Mesenteric fat pad (tissue), 1 donor: ENCODE data around the gene KLHL41. TPM values are rescaled to one million over a fixed set of nuclear protein-coding genes. Genes with fewer than 3 reads are reported as not detected.

Experiments
- DNase-seq: peaks from one replicate; pipeline ENCODE4 v3.0.0-alpha.2; 2020; ENCODE audit warnings: low spot score
- long read RNA-seq: library from polyadenylated mRNA; unstranded; transcript quantifications from one replicate; pipeline ENCODE4 v2.0.0, GENCODE V29; 2020
- total RNA-seq: library from RNA; stranded (reverse); fragmentation: NEBNext Ultra II Directional; extraction: Animal tissue kit (Norgen Biotek cat#: 25700); gene quantifications from one replicate; pipeline ENCODE4 v1.2.1, GENCODE V29; 2021
- donor health status: DM: yes; HTN: yes; CAD: no.

Gene KLHL41
- total RNA-seq: 0.55 TPM
- long read RNA-seq: 0 reads

- no peak for DNase-seq
Observed at GRCh38 chr2:169509298-169509885, at the start of gene KLHL41. Gene KLHL41, plus strand, starts transcription at chr2:169509702. Its CDS starts 77 bp downstream, at chr2:169509779.

DNA sequence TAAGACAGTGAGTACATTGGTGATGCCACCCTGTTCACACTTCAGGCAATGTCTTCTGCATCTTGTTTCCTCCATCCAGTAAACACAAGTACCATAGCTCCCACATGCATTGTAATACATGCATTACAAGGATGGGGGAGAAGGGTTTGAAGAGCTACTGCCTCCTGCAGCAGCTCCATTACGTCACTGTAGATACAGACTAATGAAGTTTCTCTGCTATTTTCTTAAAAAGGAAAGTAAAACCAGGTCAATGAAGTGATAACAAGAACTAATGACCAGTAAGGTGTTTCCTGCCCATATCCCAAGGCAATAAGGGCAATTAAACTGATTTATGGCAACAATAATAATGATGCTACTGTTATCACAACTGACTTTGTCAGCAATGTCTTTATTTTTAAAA lies 48.4 kb upstream of the KLHL41 start:
- no peak for DNase-seq

- no peak for DNase-seq
Observed at GRCh38 chr2:169462896-169463695, 46.4 kb upstream of the KLHL41 start.

- no peak for DNase-seq
Observed at GRCh38 chr2:169464466-169464865, 45.0 kb upstream of the KLHL41 start.

DNA sequence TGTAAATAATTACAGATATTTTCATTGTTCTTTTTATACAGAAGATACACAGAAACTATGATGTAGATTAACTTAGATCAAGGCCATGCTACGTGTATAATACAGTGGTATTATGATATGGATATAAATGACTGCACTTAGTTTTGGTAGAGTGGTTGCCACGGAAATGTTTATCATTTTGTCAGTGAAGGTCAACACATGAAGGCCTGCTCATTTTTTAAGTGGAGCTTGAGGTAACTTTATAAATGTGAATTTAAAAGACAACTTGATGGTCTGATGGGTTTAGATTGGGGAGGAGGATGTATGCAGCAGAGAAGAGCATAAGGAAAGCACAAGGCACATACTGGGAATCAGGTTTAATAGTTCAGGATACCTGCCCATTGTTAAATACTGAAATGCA lies 44.6 kb upstream of the KLHL41 start:
- no peak for DNase-seq

DNA sequence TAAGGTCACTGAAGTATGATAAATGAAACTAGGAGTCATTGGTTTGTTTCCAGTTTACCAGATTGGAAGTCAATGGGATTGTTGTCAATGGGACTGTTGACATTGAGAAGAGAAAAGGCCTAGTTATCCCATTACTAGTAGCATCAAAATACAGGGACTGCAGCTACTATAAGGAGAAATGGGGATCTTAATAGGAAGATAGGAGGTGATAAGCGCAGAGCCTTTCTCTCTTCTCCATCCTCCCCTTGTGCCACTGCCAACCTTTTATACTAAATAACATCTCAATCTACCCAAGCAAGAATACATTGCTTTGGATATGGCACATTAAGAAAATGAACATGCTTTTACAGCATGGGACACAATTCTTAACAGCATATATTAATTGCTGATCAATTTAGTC lies 40.7 kb upstream of the KLHL41 start:
- no peak for DNase-seq

DNA sequence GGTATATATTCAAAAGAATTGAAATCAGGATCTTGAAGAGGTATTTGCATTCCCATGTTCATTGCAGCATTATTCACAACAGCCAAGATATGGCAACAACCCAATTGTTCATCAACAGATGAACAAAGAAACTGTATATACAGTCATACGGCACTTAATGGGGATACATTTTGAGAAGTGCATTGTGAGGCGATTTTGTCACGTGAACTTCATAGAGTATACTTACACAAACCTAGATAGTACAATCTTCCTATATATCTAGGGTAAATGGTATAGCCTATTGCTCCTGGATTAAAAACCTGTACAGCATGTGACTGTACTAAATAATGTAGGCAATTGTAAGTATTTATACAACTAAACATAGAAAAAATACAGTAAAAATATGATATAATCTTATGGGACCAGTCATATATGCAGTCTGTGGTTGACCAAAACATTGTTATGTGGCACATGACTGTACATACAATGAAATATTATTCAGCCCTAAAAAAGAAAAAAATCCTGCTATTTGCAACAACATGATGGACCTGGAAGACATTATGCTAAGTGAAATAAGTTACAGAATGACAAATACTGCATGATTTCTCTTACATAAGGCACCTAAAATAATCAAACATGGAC lies 39.4 kb upstream of the KLHL41 start:
- no peak for DNase-seq

GRCh38 chr2:169472249-169472648 lies 37.3 kb upstream of the KLHL41 start:
- DNase-seq: no peak

- DNase-seq: no peak
Observed at GRCh38 chr2:169476459-169476858, 33.0 kb upstream of the KLHL41 start.

DNA sequence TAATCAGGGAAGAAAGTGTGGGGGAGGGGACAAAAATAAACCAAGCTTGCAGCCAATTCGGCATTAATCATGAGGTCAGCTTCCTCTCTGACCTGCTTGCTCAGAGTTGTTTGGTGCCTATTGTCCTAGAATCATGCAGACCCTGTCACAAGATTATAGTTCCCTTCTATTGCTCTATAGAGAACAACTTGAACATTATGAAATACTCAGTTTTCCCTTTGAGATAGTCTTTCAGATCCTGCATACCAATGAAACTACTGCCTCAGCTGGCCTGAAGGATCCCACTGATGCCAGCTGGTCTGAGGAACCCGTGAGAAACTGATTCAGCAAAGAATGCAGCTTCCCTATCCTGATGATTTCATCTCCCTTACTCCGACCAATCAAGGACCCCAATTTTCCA lies 31.2 kb upstream of the KLHL41 start:
- DNase-seq: no peak

DNA sequence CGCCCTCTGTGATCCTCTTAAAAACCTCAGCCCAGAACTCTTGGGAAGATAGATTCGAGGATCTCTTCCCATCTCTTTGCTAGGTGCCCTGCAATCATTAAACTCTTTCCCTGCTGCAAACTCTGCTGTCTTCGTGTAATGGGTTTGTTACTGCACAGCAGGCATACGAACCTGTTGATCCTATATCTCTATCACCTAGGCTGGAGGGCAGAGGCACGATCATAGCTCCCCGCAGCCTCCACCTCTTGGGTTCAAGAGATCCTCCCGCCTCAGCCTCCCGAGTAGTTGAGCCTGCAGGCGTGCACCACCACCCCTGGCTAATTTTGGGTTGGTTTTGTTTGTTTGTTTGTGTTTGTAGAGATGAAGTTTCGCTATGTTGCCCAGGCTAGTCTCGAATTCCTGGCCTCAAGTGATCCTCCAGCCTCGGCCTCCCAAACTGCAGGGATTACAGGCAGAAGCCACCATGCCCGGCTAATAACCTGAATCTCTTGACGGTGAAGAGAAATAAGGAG lies 30.7 kb upstream of the KLHL41 start:
- no peak for DNase-seq

- peak; percentile 96 for DNase-seq
Observed at GRCh38 chr2:169479257-169480078, 30.0 kb upstream of the KLHL41 start, which contains the start of gene BBS5. Gene BBS5, plus strand, starts transcription at chr2:169479494. Its CDS starts 60 bp downstream, at chr2:169479554.

DNA sequence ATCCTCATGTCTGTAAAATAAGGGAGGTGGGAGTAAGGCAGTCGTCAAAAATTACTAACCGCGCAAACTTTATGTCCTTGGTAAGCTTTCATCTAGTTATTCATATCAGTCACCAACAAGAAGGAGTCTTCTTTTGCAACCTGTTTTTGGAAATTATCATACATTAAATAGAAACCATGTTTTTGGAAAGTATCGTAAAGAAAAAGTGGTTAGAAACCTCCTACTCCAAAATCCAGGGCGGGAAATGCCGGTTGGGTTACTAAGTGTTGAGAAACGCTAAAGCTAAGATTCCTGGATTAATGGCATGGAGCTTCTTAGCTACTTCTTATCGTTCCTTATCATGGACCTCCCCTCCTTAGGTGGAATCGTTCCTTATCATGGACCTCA lies 29.4 kb upstream of the KLHL41 start:
- no peak for DNase-seq

DNA sequence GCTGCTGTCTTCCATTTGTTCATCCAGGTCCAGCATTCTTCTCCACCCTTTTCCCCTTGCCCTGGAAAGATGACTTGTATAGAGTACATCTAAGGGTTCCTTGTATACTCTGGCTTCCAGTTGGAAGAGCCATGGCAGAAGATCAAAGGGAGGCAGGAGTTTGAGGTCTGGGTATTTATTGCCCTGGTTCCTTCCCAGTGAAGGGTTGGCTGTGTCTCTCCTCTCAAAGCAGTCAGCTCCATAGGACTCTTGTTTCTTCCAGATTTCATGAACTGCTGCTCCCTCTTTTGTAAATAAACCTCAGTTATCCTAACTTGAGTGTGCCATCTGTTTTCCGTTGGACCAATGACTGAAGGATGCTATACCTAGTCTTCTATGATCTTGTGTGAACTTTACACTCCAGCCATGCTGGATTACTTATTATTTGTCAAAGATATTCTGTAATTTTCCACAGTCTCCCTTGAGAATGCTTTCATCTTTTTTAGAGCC lies 23.8 kb upstream of the KLHL41 start:
- no peak for DNase-seq

- no peak for DNase-seq
Observed at GRCh38 chr2:169486487-169486886, 23.0 kb upstream of the KLHL41 start.

DNA sequence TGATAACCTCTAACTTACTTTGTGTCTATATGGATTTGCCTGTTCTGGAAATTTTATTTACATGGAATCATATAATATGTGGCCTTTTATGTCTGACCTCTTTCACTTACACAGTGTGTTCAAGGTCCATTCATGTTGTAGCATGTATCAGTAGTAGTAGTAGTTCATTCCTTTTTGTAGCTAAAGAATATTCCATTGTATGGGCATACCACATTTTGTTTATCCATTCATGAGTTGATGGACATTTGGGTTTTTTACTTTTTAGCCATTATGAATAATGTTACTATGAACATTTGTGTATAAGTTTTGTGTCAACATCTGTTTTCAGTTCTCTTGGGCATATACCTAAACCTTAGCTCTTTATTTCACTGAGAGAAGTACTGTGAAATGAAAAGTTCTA lies 18.7 kb upstream of the KLHL41 start:
- no peak for DNase-seq

DNA sequence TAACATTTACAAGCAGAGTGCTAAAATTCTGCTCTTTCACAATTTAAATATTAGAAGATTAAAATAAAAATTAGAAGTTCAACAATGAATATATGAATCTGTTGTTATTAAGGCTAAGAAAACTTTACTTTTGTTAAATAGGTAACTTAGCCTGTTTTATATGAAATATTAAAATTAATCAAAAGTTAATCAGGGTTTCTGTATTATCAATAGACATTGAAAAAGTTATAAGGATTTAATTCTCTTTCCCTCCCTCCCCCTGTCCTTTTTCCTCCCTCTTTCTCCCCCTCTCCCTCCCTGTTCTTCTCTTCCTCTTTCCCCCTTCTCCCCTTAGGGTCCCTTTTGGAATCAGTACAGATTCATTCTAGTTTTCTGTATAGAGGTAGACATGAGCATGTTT lies 18.1 kb upstream of the KLHL41 start:
- DNase-seq: no peak

GRCh38 chr2:169493360-169493759 lies 16.1 kb upstream of the KLHL41 start:
- no peak for DNase-seq

DNA sequence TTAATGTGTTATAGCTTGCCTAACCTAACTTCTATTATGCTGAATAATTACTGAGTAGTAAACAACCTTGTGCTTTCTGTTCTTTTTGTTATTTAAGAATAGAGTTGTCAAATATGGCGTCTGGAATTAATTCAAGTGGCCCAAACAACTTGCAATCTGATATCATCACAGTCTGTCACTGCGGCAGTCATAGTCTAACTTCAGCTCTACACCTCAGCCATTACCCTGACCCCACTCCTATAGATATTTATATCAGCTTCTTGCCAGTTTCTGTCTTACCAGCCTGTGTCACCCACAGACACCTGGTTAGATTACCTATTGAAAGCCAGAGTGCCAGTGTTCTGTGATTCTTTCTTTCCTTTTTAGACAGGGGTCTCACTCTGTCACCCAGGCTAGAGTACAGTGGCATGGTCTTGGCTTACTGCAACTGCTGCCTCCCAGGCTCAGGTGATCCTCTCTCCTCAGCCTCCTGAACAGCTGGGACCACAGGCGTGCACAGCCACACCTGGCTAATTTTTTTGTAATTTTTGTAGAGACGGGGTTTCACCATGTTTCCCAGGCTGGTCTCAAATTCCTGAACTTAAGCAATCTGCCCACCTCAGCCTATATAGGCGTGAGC lies 14.1 kb upstream of the KLHL41 start:
- no peak for DNase-seq

- DNase-seq: no peak
Observed at GRCh38 chr2:169504651-169505050, 4.9 kb upstream of the KLHL41 start.

- no peak for DNase-seq
Observed at GRCh38 chr2:169507698-169508097, 1.8 kb upstream of the KLHL41 start.
